ENCODE measurements around the gene SYNE3.

SYNE3 gene

DNA sequence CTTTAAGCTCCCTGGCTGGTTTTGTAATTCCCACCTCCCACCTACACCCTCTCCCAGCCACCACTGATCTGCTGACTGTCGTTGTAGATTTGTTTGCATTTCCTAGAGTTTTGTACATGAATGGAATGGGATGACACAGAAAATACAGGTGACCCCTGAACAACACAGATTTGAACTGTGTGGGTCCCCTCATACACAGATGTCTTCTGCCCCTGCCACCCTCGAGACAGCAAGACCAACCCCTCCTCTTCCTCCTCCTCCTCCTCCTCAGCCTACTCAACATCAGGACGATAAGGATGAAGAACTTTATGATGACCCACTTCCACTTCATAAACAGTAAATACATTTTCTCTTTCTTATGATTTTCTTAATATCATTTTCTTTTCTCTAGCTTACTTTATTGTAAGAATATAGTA lies 28.8 kb downstream of the SYNE3 start:
- no peak for DNase-seq

DNA sequence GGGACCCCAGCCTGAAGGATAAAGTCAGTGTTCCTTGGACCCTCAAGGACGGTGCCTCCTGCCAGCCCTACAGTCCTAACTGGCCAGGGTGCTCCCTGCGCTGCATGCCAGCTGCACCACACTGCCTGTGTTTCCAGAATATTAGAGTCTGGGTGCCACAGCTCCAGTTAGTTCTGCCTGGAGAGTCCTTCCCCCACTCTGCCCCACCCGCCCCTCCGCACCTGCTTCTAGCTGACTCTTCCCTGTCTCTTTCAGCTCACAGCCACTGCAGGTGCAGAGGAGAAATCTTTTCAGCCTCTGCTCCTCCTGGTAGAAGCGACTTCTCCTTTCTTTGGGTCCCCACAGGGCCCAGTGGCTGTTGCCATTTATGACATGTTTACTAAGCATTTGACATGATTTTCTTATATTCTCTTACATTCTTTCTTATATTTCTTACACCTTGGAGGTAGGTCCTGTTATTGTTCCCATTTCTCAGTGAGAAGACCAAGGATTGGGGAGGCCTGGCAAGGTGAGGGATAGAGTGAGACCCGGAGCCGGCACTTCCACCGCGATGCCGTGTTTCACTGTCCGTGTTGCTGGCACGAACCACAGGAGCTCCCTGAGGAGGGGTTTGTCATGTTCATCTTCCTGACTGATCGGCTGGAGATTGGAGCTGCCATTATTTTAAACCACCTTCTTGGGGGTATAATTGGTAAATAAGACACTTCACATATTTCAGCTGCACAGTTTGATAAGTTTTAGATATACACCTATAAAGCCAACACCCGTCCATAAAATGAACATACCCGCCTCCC lies 29.4 kb downstream of the SYNE3 start:
- DNase-seq = no peak

DNA sequence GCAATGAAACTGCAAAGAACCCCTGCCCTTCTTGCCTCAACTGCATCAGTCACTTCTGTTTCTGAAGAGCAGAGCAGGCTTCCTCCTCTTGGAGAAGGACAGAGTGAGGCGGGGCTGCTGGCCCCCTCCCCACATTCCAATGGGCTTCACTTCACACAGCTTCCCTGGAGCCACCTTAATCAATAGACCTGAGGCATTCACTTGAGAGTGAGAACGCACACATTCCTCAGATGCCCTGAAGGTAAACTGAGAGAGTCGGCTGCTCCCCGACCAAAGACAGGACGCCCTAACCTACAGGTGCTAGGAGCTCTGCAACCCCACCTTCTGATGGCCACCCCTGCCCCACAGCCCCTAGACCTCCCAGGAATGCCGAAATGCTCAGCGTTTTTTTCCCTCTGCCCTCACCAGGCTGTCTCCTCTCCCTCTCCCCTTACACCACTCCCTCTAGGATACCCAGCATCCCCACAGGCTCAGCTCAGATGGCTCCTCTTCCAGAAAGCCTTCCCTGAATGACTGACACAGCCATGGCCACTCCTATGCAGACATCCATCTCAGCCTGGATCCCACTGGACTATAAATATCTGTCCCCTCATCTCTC lies 31.1 kb downstream of the SYNE3 start:
- no peak for DNase-seq

DNA sequence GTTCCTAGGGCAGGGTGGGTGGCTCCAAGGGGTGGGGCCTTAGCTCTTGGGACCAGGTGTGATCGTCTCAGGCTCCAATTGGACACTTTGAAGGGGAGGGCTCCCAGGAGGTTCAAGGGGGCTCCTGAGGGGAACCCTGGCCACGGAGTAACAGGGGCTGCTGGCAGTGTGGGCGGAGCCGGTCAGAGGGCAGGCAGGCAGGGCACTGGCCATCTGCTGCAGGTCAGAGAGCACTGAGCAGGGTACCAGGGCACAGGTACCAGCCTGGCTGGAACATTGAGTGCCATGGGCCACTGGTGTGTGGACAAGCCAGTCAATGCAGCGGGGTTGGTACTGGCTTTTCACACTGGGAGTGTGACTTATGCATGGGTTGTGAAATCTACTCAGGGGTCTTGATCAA lies 32.2 kb downstream of the SYNE3 start:
- DNase-seq = no peak

DNA sequence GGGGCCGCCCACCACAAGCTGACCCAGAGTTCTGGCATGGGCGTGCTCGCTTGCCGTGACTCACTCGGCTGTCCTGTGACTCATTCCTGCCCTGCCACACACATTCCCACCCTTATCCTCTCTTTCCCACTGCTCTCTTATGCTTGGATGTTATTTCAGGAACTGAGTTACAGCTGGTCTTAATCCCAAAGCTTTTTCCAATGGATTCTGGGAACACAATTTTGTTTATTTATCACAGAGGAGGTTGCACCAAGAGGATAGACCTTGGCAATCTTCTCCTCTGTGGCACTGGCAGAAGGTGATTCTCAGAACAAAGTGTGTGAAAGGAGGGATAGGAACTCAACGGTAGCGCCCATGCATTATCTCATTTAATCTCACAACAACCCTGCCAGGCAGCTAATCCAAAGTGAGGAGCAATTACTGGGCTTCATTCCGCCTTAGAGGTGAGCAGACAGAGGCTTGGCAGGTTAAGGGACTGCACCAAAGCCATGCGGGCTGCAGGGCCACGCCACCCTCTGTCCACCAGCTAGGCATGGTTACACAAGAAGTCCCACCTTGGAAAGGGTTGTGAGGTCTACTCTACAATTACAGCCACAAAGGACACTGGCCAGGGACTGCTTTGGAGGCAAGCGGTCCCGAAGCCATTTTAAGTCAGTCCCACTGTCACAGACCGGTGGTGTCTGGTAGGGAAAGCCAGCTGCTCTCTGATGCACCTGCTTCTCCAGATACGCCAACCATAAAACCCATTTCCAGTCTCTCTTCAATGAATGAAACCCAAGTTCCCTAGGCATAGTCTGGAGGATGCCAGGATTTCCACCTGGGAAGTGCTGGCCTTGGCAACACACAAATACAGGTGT lies 32.9 kb downstream of the SYNE3 start:
- DNase-seq = no peak

DNA sequence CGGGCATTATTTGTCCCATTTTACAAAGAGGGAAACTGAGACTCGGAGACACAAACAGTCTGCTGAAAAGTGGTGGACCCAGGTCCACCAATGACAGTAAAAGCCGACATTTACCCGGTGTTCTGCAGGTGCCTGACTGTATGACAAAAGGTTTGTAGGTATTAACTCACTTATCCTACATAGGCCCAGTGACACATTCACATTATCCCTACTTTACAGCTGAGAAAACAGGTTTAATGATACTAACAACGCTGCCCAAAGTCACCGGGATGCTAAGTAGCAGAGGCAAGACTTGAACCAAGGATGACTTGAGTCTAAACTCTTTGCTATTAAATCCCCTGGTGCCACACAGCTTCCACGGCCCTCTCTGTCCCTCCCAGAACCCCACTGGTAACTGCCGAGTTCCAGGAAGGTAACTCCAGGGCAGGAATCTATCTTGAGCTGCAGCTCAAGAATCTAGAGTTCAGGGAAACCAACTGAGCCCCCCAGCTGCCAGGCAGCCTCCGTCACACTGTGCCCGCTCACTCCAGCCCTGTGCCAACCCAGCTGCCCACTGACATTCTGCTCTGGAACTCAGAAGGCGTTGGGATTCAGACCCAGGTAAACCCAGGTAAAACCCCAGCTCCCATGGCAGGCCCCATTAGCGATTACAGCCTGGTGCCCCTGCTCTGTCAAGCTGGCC lies 33.7 kb downstream of the SYNE3 start:
- DNase-seq = no peak

DNA sequence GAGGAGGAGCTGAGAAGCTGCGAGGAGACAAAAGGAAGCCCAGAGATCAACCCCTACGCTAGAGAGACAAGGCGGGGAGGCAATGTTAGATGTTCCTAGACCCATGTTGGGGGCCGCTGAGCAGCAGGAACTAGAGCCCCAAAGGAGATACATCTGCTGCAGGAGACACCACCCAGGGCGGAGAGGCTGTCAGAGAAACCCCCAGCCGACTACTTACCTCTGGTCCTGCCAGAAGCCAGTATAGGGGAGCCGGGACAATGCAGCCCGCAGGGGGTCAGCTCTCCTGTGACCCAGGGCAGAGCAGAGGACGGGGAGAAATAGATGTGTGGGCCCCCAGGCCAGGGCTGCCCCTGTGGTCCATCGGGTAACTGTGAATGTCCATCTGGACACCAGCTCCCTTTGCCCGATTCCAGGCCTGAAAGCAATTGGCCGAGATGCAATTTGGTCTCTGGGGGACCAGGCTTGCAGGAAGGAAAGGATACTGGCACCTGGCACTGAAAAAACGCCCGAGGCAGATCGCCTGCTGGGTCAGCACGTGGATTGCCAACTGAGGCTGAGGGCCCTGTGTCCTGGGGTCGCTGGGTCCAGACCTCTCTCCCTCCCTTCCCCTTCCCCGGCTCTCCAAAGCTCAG lies 34.9 kb downstream of the SYNE3 start:
- DNase-seq = no peak

DNA sequence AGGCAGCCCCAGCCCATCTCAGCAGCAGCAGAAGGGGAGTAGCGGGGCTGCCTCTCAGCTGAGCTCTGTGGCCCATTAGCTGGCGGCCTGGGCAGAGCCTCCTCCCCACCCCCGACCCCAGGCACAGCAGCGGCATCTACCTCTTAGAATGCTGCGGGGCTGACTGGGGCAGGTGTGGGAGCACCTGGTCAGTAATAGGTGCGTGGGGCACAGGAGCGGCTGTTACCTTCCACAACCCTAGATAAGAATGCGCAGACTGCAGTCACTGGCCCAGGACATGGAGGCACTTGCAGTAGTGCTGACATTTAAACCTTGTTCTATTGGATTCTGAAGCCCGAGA lies 35.6 kb downstream of the SYNE3 start:
- DNase-seq = no peak

DNA sequence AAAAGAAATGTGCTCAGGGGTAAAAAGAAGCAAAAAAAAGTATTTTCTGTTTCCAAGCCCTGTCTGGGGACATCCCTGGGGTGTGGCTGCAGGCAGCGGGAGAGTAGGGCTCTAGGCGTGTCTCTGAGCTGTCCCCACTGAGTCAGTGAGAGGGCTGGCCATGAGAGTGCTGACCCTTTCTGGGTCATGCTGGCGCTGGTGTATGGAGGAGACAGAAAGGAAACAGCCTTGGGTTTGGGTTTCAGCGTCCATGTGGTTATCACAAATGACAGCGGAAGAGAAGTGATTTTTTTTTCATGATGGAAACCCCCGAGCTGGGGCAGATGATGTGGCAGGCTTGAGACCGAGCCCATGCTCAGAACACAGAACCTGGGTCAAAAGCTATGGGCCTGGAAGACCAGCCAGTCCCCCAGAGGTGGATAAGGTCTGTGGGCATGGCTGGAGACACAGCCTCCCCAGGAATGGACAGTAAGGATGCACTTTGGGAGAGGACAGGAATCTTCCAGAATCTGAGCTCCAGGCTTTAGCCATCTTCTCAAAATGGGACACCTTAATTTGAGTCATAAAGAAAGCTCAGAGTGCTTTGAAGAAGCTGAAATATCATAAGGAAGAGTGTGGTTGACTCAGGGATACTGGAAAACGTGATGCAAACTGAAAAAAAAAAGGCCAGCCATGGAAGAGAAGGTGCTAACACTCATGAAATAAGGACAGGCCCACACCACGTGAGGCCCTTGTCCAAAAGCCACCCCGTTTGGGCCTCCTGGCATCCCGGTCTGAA lies 36.2 kb downstream of the SYNE3 start:
- peak in 1 of 4 experiments; percentile 14 for DNase-seq

DNA sequence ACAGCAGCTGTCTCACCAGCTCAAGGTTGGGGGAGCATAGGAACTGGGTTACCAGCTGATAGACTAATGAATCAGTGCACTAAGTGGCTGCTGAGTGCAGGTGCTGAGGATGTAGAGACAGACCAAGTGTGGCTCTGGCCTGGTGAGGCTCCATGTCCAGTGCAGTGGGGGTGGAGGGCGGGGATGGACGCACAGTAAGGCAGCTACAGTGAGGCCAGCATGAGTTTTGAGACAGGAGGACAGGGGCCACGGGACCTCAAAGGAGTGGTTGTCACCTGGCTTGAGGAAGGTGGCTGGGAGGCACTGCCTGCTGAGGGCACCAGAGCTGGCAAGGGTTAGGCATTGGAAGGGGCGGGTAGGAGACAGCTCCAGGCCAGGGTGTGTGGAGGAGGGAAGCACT lies 37.0 kb downstream of the SYNE3 start:
- no peak for DNase-seq

DNA sequence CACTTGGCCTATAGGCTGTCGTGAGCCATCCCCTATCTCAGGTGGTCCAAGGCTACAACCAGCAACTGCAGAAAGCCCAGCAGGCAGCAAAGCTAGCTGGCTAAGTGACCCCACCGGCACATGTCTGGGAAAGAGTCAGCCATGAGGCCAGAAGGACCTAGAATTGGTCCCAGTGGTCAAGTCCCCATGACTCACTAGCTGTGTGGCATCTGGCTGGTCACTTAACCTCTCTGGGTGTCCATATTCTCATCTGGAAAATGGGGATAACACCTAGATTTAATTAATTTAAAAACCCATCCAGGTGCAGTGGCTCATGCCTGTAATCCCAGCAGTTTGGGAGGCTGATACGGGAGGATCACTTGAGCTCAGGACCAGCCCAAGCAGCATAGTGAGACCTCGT lies 37.6 kb downstream of the SYNE3 start:
- DNase-seq = no peak

DNA sequence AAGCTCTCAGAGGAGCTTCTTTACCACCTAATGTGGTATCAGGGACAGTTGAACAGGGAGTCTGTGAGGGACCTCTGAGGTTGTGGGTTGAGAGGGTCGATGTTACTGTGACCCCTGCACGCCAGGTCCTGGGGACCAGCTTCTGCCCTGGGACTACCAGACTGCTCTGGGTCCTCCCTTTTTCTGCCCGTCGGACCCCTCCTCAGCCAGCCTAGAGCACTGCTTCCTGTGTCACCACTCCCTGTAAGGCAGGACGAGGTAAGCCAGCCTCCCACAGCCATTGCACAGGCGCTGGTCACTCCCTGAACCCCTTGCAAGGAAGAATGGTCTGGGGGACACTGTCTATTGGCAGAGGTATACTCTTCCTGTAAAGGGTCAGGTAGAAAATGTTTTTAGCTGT lies 38.1 kb downstream of the SYNE3 start:
- no peak for DNase-seq

DNA sequence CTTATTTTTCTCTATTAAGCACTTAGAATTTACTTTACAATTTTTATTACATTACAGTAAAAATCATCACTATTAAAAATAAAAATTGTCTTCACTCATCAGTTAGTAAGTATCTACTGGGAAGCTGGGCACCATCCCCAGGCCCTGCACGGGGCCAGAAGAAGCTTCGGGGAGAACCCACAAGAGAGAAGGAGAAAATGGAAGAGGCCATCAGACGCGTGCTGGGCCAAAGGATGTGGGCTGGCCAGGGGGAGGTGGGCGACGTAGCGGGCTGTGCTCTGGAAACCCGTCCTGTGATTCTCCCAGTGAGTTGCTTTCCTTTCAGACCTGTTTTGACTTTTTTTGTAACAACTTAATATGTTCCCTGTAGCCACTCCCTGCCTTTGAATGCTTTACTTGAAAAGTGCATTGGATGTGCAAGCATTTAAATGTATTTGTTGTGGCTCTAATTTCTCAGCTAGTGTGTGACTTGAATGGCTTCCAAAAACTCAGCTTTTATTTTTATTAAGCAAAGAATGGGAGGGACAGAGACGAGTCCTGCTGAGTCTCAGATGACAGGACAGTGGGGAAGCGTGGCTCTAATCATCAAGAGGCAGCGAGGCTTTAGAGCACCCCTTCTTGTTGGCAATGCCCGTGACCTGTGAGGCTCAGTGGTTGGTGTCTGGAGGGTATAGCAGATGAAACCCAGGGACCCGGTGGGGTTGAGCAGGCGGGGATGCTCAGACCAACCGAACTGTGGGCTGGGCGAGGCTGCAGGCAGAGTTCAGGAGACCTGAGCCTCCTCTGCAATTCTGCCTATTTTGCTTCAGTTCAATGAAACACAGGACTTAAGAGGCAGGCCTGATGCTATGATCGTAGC lies 38.8 kb downstream of the SYNE3 start:
- DNase-seq = no peak

DNA sequence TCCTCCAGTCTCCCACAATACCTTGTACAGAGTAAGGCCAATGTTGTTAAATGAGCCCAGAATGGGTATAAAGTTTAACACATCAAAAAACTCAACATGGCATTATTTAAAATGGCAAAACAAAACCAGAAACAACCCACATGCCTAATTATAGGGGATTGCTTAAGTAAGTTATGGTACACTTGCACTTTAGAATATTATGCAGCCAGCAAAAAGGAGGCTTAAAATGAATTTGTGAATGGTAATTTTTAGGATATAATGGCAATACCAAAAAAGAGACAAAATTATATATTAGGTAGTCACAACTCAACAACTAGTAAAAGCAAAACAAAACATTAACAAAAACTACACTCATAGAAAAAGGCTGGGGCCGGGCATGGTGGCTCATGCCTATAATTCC lies 39.7 kb downstream of the SYNE3 start:
- no peak for DNase-seq

DNA sequence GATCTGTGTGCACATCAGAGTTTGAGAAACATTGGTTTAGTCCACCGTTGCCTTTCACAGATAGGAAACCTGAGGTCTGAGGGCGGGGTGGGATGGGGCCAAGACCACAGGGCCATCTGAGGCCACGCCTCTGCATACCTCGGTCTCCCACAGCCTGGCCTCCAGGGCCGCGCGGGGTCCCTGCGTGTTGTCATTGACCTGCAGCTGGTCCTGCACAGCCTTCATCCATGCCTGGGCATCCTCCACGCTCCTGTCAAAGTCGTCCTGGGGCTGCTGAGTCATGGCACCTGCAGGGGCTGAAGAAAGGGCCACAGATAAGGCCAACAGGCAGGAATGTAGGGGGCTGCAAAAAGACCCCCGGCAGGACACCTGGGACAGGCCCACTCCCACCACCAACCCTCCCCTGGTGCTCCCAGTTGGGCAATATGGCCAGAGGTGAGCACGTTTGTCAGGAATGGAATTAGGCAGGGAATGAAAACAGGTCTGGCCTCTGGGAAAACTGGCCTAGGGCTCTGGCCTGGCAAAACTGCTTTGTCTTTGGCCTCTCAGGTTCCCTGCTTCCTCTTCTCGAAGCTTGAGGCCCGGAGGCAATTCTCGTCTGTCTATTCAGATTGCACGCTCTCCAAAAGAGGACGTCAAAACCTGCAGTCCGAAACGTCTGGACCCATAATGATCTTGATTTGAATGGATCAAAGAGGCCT lies 40.8 kb downstream of the SYNE3 start:
- no peak for DNase-seq

DNA sequence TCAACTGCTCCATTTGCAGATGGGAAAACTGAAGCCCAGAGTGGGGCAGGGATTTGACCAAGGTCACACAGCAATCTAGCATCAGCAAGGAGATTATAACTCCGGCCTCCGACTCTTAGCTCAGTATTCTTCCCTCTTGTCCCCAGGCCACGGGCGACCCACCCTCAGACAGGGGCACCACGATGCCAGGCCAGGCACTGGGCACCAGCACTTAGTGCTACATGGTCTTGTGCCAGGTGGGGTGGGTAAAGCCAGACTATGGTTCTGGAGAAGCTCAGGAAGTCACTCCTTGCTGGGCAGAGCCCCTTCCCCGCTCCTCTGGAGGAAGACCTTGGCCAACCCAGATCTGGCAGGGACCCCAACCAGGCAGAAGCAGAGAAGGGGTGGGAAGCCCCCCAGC lies 41.5 kb downstream of the SYNE3 start:
- DNase-seq = no peak

DNA sequence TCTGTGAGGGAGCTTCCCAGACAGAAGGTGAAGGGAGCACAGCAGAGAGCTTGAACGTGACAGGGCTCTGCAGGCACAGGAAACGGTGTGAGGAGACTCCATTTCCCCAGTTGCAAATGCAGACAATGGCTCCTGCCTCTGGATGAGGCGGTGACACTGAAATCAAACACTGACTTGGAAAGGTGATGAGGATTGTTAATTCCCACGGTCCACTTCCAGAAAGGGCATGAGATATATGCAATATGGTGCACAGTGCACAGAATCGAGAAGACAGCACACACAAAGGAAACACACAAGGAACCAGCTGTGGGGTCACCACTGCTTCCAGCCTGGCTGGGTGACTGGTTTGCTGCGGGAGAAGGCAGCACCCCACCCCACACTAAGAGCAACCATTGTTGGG lies 42.0 kb downstream of the SYNE3 start:
- no peak for DNase-seq

DNA sequence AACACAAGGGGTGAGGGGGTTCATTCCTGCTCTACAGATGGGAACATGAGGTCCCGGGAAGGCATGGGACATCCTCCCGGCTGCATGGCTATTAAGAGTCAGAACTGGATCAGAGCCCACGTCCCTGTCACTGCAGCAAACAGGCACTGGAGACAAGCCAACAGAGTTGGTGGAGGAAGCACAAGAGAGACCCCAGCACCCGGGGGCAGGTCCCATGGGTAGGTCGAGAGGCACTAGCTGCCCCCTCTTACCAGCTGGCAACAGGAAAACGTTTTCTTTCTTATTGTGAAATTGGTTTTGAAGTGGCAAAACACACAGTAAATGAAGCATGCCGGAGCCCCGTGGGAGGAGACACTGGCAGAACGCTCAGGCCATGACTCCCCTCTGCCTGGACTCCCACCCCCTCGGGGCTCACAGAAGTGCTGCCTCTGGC lies 43.6 kb downstream of the SYNE3 start:
- no peak for DNase-seq

DNA sequence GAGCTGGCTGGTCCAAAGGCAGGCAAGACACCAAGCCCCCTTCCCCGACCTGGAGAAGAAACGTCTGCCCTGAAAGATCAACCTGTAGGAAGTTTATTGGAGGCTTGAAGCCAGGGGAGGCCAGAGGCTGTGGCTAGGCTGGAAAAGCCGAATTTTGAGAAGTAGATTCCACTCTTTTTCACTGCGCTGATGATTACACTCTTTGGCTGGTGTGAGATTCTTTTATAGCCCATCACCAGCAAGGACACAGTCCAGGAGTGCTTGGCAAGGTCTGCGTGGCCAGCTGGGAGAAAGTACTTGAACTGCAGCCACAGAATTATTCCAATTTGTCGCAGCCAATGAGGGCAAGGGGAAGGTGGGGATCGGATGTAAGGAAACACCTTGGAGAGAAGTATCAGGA lies 45.0 kb downstream of the SYNE3 start:
- DNase-seq = no peak

DNA sequence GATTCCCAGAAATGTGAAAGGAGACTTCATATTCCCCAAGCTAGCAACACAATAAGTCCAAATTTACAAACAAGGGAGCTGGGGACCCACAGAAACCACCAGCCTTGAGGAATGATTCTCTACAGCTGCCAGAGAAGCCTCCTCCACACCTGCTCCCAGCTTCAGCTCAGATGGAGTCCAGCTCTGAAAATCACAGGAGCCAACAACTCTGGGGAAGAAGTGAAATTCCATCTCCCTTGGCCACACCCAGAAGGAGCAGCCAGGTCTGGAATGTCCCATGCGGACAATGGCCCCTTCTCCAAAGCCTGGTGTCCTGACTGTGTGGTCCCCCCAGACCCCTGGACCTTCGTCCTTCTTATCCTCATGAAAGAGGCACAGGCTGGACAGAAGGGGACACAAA lies 45.4 kb downstream of the SYNE3 start:
- no peak for DNase-seq

DNA sequence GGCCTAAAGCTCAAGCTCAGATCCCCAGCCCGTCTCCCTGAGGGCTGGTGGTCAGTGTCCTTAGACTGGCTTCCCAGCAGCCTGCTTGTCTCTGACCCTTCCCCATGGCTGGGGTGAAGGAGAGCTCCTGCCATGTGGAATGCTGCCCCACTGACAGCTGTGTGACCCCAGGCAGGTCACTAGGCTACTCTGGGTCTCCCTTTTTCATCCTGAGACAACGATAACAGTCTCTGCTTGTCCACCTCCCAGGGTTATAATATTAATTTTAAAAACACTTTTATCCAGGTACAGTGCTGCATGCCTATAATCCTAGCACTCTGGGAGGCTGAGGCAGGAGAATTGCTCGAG lies 47.3 kb downstream of the SYNE3 start:
- DNase-seq = no peak
